ENCODE measurements around the gene SLC25A25.
"Not testable (repeated sequence)": the region's sequence is repeated elsewhere in the genome, so short reads cannot be mapped to it uniquely, and the experiment has no call there.

The SLC25A25 gene

GRCh38 chr9:128053560-128053959 is 14.5 kb upstream of the SLC25A25 start:
- no peak for DNase-seq

- DNase-seq = no peak
Observed at GRCh38 chr9:128054087-128054486, 13.9 kb upstream of the SLC25A25 start.

- no peak for DNase-seq
Observed at GRCh38 chr9:128055344-128056040, 12.5 kb upstream of the SLC25A25 start.

- no peak for DNase-seq
Observed at GRCh38 chr9:128056086-128056485, 11.9 kb upstream of the SLC25A25 start.

GRCh38 chr9:128056887-128057723 is 10.9 kb upstream of the SLC25A25 start:
- no peak for DNase-seq

- DNase-seq = no peak
Observed at GRCh38 chr9:128057724-128058409, 10.2 kb upstream of the SLC25A25 start.

- no peak for DNase-seq
Observed at GRCh38 chr9:128059365-128059983, 8.6 kb upstream of the SLC25A25 start.

GRCh38 chr9:128061275-128061960 is 6.6 kb upstream of the SLC25A25 start:
- no peak for DNase-seq

- DNase-seq = no peak
Observed at GRCh38 chr9:128062279-128062678, 5.8 kb upstream of the SLC25A25 start.

GRCh38 chr9:128062846-128063831 is 4.9 kb upstream of the SLC25A25 start:
- DNase-seq = no peak

GRCh38 chr9:128065907-128066712 is 1.9 kb upstream of the SLC25A25 start:
- DNase-seq = no peak

- peak; percentile 99 for DNase-seq
Observed at GRCh38 chr9:128066713-128067644, 1.1 kb upstream of the SLC25A25 start, which contains the start of gene NAIF1. Gene NAIF1, minus strand, starts transcription at chr9:128067320. Its CDS starts 219 bp downstream, at chr9:128067101.

- DNase-seq = no peak
Observed at GRCh38 chr9:128068386-128069205, 564 bp downstream of the SLC25A25 start.

- DNase-seq = no peak
Observed at GRCh38 chr9:128070874-128071273, 2.8 kb downstream of the SLC25A25 start.

GRCh38 chr9:128071475-128071874 is 3.4 kb downstream of the SLC25A25 start:
- not testable (repeated sequence) for DNase-seq

GRCh38 chr9:128072144-128073021 is 4.4 kb downstream of the SLC25A25 start:
- peak; percentile 25 for DNase-seq

GRCh38 chr9:128073253-128073886 is 5.3 kb downstream of the SLC25A25 start:
- no peak for DNase-seq
